Mononuclear cell (primary cell): ENCODE results near the gene GAST. TPM values are rescaled to one million over a fixed set of nuclear protein-coding genes. Genes with fewer than 3 reads are reported as not detected.
"Not testable (repeated sequence)": the region's sequence is repeated elsewhere in the genome, so short reads cannot be mapped to it uniquely, and the experiment has no call there.

Experiments
- H3K27me3 ChIP-seq: 2 replicates; pipeline ENCODE4 v1.6.0; 2011; ENCODE audit warnings: low read length, control low read depth; ENCODE audit not compliant: insufficient read depth
- H3K4me1 ChIP-seq: 2 replicates; pipeline ENCODE4 v1.5.1; 2011; ENCODE audit warnings: mild to moderate bottlenecking, low read length, control low read depth; ENCODE audit not compliant: insufficient read depth
- H3K4me3 ChIP-seq: 2 replicates; pipeline ENCODE4 v1.5.1; 2011; ENCODE audit warnings: mild to moderate bottlenecking, low read length, moderate library complexity
- H3K9me3 ChIP-seq: 2 replicates; pipeline ENCODE4 v1.5.1; 2011; ENCODE audit warnings: low read depth, mild to moderate bottlenecking, control low read depth, low read length
- total RNA-seq: library from RNA; depleted of rRNA; stranded (reverse); fragments of >200 nt; gene quantifications from one replicate; pipeline ENCODE4 v1.2.3, GENCODE V29; 2012

Gene GAST
- total RNA-seq, 1 donor = not detected

- no peaks in the 10 kb centered on the region for H3K9me3 ChIP-seq
- H3K4me1 ChIP-seq = peaks cover 42% of the 10 kb centered on the region
- no peaks in the 10 kb centered on the region for H3K27me3 ChIP-seq
- no peak overlapping the region for H3K4me3 ChIP-seq
Measured at GRCh38 chr17:41691031-41691777, 20.9 kb upstream of the GAST start.

GRCh38 chr17:41692722-41693521, 19.2 kb upstream of the GAST start:
- Histone ChIP-seq H3K9me3 (no peaks in the 10 kb centered on the region), H3K4me1 (peaks cover 49% of the 10 kb centered on the region), H3K4me3 (no peak overlapping the region), H3K27me3 (no peaks in the 10 kb centered on the region)

GRCh38 chr17:41695134-41695661, 16.9 kb upstream of the GAST start:
- no peak overlapping the region for H3K4me3 ChIP-seq

GRCh38 chr17:41695954-41696757, 16.0 kb upstream of the GAST start:
- H3K9me3 ChIP-seq = no peaks in the 10 kb centered on the region
- H3K4me1 ChIP-seq = peaks cover 28% of the 10 kb centered on the region
- H3K27me3 ChIP-seq = no peaks in the 10 kb centered on the region
- no peak overlapping the region for H3K4me3 ChIP-seq

More at GRCh38 chr17:41695134-41695661, 16.9 kb upstream of the GAST start:
- Histone ChIP-seq H3K27me3 (no peaks in the 10 kb centered on the region), H3K4me1 (peaks cover 38% of the 10 kb centered on the region), H3K9me3 (no peaks in the 10 kb centered on the region)

- H3K4me3 ChIP-seq = no peak overlapping the region
- peaks cover 20% of the 10 kb centered on the region for H3K4me1 ChIP-seq
- no peaks in the 10 kb centered on the region for H3K27me3 ChIP-seq
- no peaks in the 10 kb centered on the region for H3K9me3 ChIP-seq
Measured at GRCh38 chr17:41697122-41697962, 14.8 kb upstream of the GAST start.

GRCh38 chr17:41700843-41701242, 11.3 kb upstream of the GAST start:
- H3K27me3 ChIP-seq, H3K4me3 ChIP-seq: not testable (repeated sequence)
- H3K4me1 ChIP-seq = peaks cover 17% of the 10 kb centered on the region

GRCh38 chr17:41702712-41703111, 9.4 kb upstream of the GAST start:
- Histone ChIP-seq H3K4me1 (no peaks in the 10 kb centered on the region), H3K4me3 (no peak overlapping the region), H3K9me3 (no peaks in the 10 kb centered on the region), H3K27me3 (no peaks in the 10 kb centered on the region)

More at GRCh38 chr17:41700843-41701242, 11.3 kb upstream of the GAST start:
- H3K9me3 ChIP-seq = not testable (repeated sequence)

- Histone ChIP-seq H3K4me1 (no peaks in the 10 kb centered on the region), H3K9me3 (no peaks in the 10 kb centered on the region), H3K27me3 (no peaks in the 10 kb centered on the region), H3K4me3 (no peak overlapping the region)
Measured at GRCh38 chr17:41705271-41705991, 6.7 kb upstream of the GAST start.

- Histone ChIP-seq H3K4me1 (no peaks in the 10 kb centered on the region), H3K4me3 (no peak overlapping the region), H3K9me3 (no peaks in the 10 kb centered on the region), H3K27me3 (no peaks in the 10 kb centered on the region)
Measured at GRCh38 chr17:41707803-41708669, 4.1 kb upstream of the GAST start.

GRCh38 chr17:41710472-41711090, 1.6 kb upstream of the GAST start:
- H3K4me3 ChIP-seq = no peak overlapping the region
- no peaks in the 10 kb centered on the region for H3K4me1 ChIP-seq
- no peaks in the 10 kb centered on the region for H3K9me3 ChIP-seq
- H3K27me3 ChIP-seq = no peaks in the 10 kb centered on the region

- no peaks in the 10 kb centered on the region for H3K9me3 ChIP-seq
- H3K4me3 ChIP-seq = no peak overlapping the region
- H3K27me3 ChIP-seq = no peaks in the 10 kb centered on the region
- H3K4me1 ChIP-seq = peaks cover 6% of the 10 kb centered on the region
Measured at GRCh38 chr17:41717408-41718286, 5.5 kb downstream of the GAST start.

- no peak overlapping the region for H3K4me3 ChIP-seq
Measured at GRCh38 chr17:41718287-41718645, 6.1 kb downstream of the GAST start.

More at GRCh38 chr17:41718287-41718645, 6.1 kb downstream of the GAST start:
- H3K9me3 ChIP-seq = no peaks in the 10 kb centered on the region
- no peaks in the 10 kb centered on the region for H3K27me3 ChIP-seq
- peaks cover 6% of the 10 kb centered on the region for H3K4me1 ChIP-seq
